WTC11 (cell line): Measurements from ENCODE around the gene PPIP5K2. TPM values are rescaled to one million over a fixed set of nuclear protein-coding genes. Genes with fewer than 3 reads are reported as not detected.

Experiments
- ATAC-seq: fragments of 200-7000 bp; cut with Tn5 transposase; 2 replicates; pipeline ENCODE4 v1.10.0; 2021; ENCODE audit warnings: mild to moderate bottlenecking, moderate library complexity
- CTCF ChIA-PET: fragments of 300-600 bp; sonication (Branson Sonifier 250); formaldehyde crosslinking; loops from one replicate; lab custom pipeline; 2021; ENCODE audit warnings: antibody characterized with exemption; lab: Charles Lee
- POLR2A ChIA-PET: fragments of 350-600 bp; sonication (Branson Sonifier 250); formaldehyde crosslinking; loops from one replicate; lab custom pipeline; 2021; ENCODE audit warnings: antibody characterized with exemption; lab: Charles Lee
- DNase-seq: peaks from one replicate; pipeline ENCODE4 v3.0.0; 2021; ENCODE audit warnings: low spot score
- H3K27ac Mint-ChIP-seq: 2 replicates; pipeline ENCODE4 v1.8.0; 2021; ENCODE audit warnings: mixed read lengths
- H3K27me3 Mint-ChIP-seq: 2 replicates; pipeline ENCODE4 v1.8.0; 2021; ENCODE audit warnings: low read depth, mild to moderate bottlenecking, moderate library complexity, mixed read lengths
- H3K36me3 Mint-ChIP-seq: 2 replicates; pipeline ENCODE4 v1.8.0; 2021; ENCODE audit warnings: mixed read lengths
- H3K4me1 Mint-ChIP-seq: 2 replicates; pipeline ENCODE4 v1.8.0; 2022; ENCODE audit warnings: mixed read lengths
- H3K4me3 Mint-ChIP-seq: 2 replicates; pipeline ENCODE4 v1.8.0; 2021; ENCODE audit warnings: mild to moderate bottlenecking, moderate library complexity, mixed read lengths
- H3K9me3 Mint-ChIP-seq: 2 replicates; pipeline ENCODE4 v1.8.0; 2021; ENCODE audit warnings: mixed read lengths
- AFF4 ChIP-seq: sonication (generic); formaldehyde crosslinking; IDR thresholded peaks from 2 replicates; pipeline ENCODE4 v1.8.1; 2023; ENCODE audit warnings: mild to moderate bottlenecking, missing genetic modification reagents, borderline replicate concordance
- CBFB ChIP-seq: sonication (generic); formaldehyde crosslinking; IDR thresholded peaks from 2 replicates; pipeline ENCODE4 v1.8.1; 2022; ENCODE audit warnings: mild to moderate bottlenecking, low read depth, missing genetic modification reagents
- CREB1 ChIP-seq: sonication (generic); formaldehyde crosslinking; IDR thresholded peaks from 2 replicates; pipeline ENCODE4 v1.8.0; 2023; ENCODE audit warnings: mild to moderate bottlenecking, missing genetic modification reagents
- CTCF ChIP-seq: fragments of 200-600 bp; IDR thresholded peaks from 2 replicates; pipeline ENCODE4 v1.8.0; 2022; ENCODE audit warnings: antibody characterized with exemption
- ETV6 ChIP-seq: sonication (generic); formaldehyde crosslinking; IDR thresholded peaks from 2 replicates; pipeline ENCODE4 v1.8.1; 2022; ENCODE audit warnings: mild to moderate bottlenecking, missing genetic modification reagents
- FOXK1 ChIP-seq: sonication (generic); formaldehyde crosslinking; IDR thresholded peaks from 2 replicates; pipeline ENCODE4 v1.8.0; 2022; ENCODE audit warnings: mild to moderate bottlenecking, moderate library complexity, missing genetic modification reagents
- GABPB1 ChIP-seq: sonication (generic); formaldehyde crosslinking; IDR thresholded peaks from 2 replicates; pipeline ENCODE4 v1.8.1; 2023; ENCODE audit warnings: mild to moderate bottlenecking, missing genetic modification reagents
- IRF1 ChIP-seq: sonication (generic); formaldehyde crosslinking; IDR thresholded peaks from 2 replicates; pipeline ENCODE4 v1.8.0; 2023; ENCODE audit warnings: missing genetic modification reagents
- JAZF1 ChIP-seq: fragments of 250-450 bp; sonication (Bioruptor Pico); IDR thresholded peaks from 2 replicates; pipeline ENCODE4 v1.9.0; 2021; ENCODE audit warnings: moderate library complexity, mild to moderate bottlenecking, inconsistent platforms
- JUN ChIP-seq: sonication (generic); formaldehyde crosslinking; IDR thresholded peaks from 2 replicates; pipeline ENCODE4 v1.8.0; 2023; ENCODE audit warnings: mild to moderate bottlenecking, missing genetic modification reagents
- KAT7 ChIP-seq: sonication (generic); formaldehyde crosslinking; IDR thresholded peaks from 2 replicates; pipeline ENCODE4 v1.8.1; 2023; ENCODE audit warnings: missing genetic modification reagents, mild to moderate bottlenecking, borderline replicate concordance
- NFE2L1 ChIP-seq: sonication (generic); formaldehyde crosslinking; IDR thresholded peaks from 2 replicates; pipeline ENCODE4 v1.8.1; 2023; ENCODE audit warnings: missing genetic modification reagents
- TEAD1 ChIP-seq: sonication (generic); formaldehyde crosslinking; IDR thresholded peaks from 2 replicates; pipeline ENCODE4 v1.8.0; 2022; ENCODE audit warnings: mild to moderate bottlenecking, missing genetic modification reagents
- TEAD4 ChIP-seq: sonication (generic); formaldehyde crosslinking; IDR thresholded peaks from 2 replicates; pipeline ENCODE4 v1.8.0; 2022; ENCODE audit warnings: mild to moderate bottlenecking, missing genetic modification reagents
- ZBTB21 ChIP-seq: sonication (generic); formaldehyde crosslinking; IDR thresholded peaks from 2 replicates; pipeline ENCODE4 v1.8.1; 2023; ENCODE audit warnings: mild to moderate bottlenecking, missing genetic modification reagents, borderline replicate concordance
- ZNF138 ChIP-seq: sonication (generic); formaldehyde crosslinking; conservative IDR thresholded peaks from 2 replicates; pipeline ENCODE4 v1.8.1; 2022; ENCODE audit warnings: mild to moderate bottlenecking, moderate library complexity, missing genetic modification reagents
- ZNF263 ChIP-seq: sonication (generic); formaldehyde crosslinking; IDR thresholded peaks from 2 replicates; pipeline ENCODE4 v1.8.1; 2022; ENCODE audit warnings: low read depth, mild to moderate bottlenecking, moderate library complexity, missing genetic modification reagents
- ZNF317 ChIP-seq: sonication (generic); formaldehyde crosslinking; IDR thresholded peaks from 2 replicates; pipeline ENCODE4 v1.8.1; 2023; ENCODE audit warnings: low read depth, mild to moderate bottlenecking, moderate library complexity, missing genetic modification reagents, borderline replicate concordance
- ZNF396 ChIP-seq: fragments of 250-450 bp; sonication (Bioruptor Pico); IDR thresholded peaks from 2 replicates; pipeline ENCODE4 v1.8.0; 2021; ENCODE audit warnings: mild to moderate bottlenecking, moderate library complexity, borderline replicate concordance
- ZNF423 ChIP-seq: fragments of 250-450 bp; sonication (Bioruptor Pico); IDR thresholded peaks from 2 replicates; pipeline ENCODE4 v2.1.2; 2022; ENCODE audit warnings: mild to moderate bottlenecking, moderate library complexity
- ZSCAN18 ChIP-seq: fragments of 250-450 bp; sonication (Bioruptor Pico); IDR thresholded peaks from 2 replicates; pipeline ENCODE4 v2.1.2; 2022; ENCODE audit warnings: mild to moderate bottlenecking, moderate library complexity
- total RNA-seq: library from RNA; stranded (reverse); gene quantifications from 3 replicates; pipeline ENCODE4 v1.2.3, GENCODE V29; 2021

Gene PPIP5K2
- total RNA-seq, 1 experiment from 2014 or later: 67.6 TPM

GRCh38 chr5:103102234-103102633 lies 17.9 kb upstream of the PPIP5K2 start:
- peaks cover 4% of the 10 kb centered on the region; the same call in 1 of the 2 replicates for H3K36me3 Mint-ChIP-seq
- TF ChIP-seq IRF1: no peak
- TF ChIP-seq ZSCAN18 (CRISPR knock-in tag): no peak
- no peak for TF ChIP-seq ZNF396 (CRISPR knock-in tag)
- TF ChIP-seq AFF4 (CRISPR knock-in tag): no peak
- no peak for TF ChIP-seq ZNF138 (CRISPR knock-in tag)
- TF ChIP-seq ZNF423 (CRISPR knock-in tag): no peak
- TF ChIP-seq KAT7 (CRISPR knock-in tag): no peak
- TF ChIP-seq CBFB (CRISPR knock-in tag): no peak
- no peak for TF ChIP-seq NFE2L1
- TF ChIP-seq CTCF: no peak
- no peak for TF ChIP-seq ZNF263 (CRISPR knock-in tag)
- TF ChIP-seq ZNF317 (CRISPR knock-in tag): no peak
- TF ChIP-seq FOXK1 (CRISPR knock-in tag): no peak
- no peak for TF ChIP-seq JAZF1 (CRISPR knock-in tag)
- no peaks in the 10 kb centered on the region for H3K9me3 Mint-ChIP-seq
- H3K4me3 Mint-ChIP-seq: no peak overlapping the region
- ChIA-PET POLR2A (interaction anchor here (1.0 kb wide), 1 partner anchor 18 kb away, joined by 3 read pairs; the partner anchor contains the start of genes GIN1 and PPIP5K2), CTCF (no interaction called here)
- no peak overlapping the region for H3K27ac Mint-ChIP-seq
- H3K27me3 Mint-ChIP-seq: no peaks in the 10 kb centered on the region
- DNase-seq (no peak), ATAC-seq (no peak)
- H3K4me1 Mint-ChIP-seq: no peaks in the 10 kb centered on the region

- ChIA-PET POLR2A (no interaction called here), CTCF (no interaction called here)
- Mint-ChIP-seq H3K4me3 (no peak overlapping the region), H3K4me1 (peaks cover 24% of the 10 kb centered on the region), H3K27me3 (no peaks in the 10 kb centered on the region), H3K27ac (no peak overlapping the region), H3K9me3 (peaks cover 6% of the 10 kb centered on the region), H3K36me3 (no peaks in the 10 kb centered on the region; the same call in 1 of the 2 replicates)
- no peak for DNase-seq
- no peak for ATAC-seq
- TF ChIP-seq IRF1 (no peak), ETV6 (CRISPR knock-in tag) (no peak), GABPB1 (CRISPR knock-in tag) (no peak), AFF4 (CRISPR knock-in tag) (no peak), CREB1 (CRISPR knock-in tag) (no peak), JAZF1 (CRISPR knock-in tag) (no peak), TEAD1 (CRISPR knock-in tag) (no peak), ZBTB21 (no peak), JUN (CRISPR knock-in tag) (no peak), CTCF (no peak), TEAD4 (no peak)
Observed at GRCh38 chr5:103108086-103108485, 12.0 kb upstream of the PPIP5K2 start.
